Measurements from ENCODE around the gene RFX7. TPM values are rescaled to one million over a fixed set of nuclear protein-coding genes. Genes with fewer than 3 reads are reported as not detected.
"Not testable (repeated sequence)": the region's sequence is repeated elsewhere in the genome, so short reads cannot be mapped to it uniquely, and the experiment has no call there.

RFX7 gene
- total and polyA plus RNA-seq, 2 donors (not counting 1 experiment from before 2014, with no cell fraction given), result 6.6 to 44.8 TPM

DNA sequence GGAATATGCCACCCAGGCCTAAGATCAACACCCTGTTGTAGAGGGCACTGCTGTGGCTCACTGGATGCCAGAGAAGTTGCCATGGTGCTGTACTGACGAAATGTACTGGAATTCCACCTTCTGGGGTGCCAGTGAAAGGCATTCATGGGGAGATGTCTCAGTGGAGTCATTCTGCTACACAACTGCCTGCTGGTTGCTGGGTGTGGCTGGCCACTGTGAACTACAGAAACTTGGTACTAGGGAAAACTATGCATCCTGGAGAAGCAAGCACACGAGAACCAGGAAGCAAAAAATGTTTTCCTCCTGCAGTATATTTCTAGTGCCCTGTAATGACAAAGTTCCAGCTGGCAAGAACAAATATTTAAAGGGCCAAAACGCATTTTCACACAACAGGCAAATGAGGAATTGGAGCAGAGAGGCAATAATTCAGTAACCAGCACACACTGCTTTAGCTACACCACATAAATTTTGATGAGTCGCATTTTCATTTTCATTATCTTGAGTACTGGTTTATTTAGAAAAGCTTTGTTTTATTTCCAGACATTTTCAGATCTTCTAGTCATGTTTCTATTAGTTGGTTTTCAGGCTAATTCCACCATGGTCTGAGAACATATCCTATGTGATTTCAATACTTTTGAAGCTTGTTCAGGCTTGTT is 18.3 kb upstream of the RFX7 start:
- Histone ChIP-seq H3K79me2 (ENCODE audit: control insufficient read depth, insufficient read depth, low read length) (no peaks in the 10 kb centered on the region), H3K4me1 (ENCODE audit: control insufficient read depth in 2 of 2, insufficient read depth in 2 of 2, low read length in 2 of 2) (no peaks in the 10 kb centered on the region), H2AFZ (ENCODE audit: insufficient read depth, low read depth, low read length, poor library complexity, severe bottlenecking) (no peak overlapping the region), H3K4me3 (ENCODE audit: control extremely low read depth in 1 of 5, extremely low read depth in 1 of 5, insufficient read depth in 1 of 5, low read depth in 2 of 5, low read length in 4 of 5) (no peak overlapping the region), H3K27me3 (replicated peaks in 1 of 4; ENCODE audit: control extremely low read depth in 1 of 4, control insufficient read depth in 3 of 4, insufficient read depth in 4 of 4, low read length in 3 of 4) (no peaks in the 10 kb centered on the region), H3K4me2 (replicated peaks; ENCODE audit: low read depth, low read length, poor library complexity, severe bottlenecking) (no peak overlapping the region), H3K36me3 (replicated peaks in 1 of 2; ENCODE audit: control extremely low read depth in 1 of 2, control insufficient read depth in 1 of 2, extremely low read depth in 1 of 2, insufficient read depth in 2 of 2, low read length in 1 of 2) (no peaks in the 10 kb centered on the region), H3K9ac (ENCODE audit: low read length) (no peak overlapping the region), H3K9me3 (ENCODE audit: control extremely low read depth in 1 of 3, control insufficient read depth in 2 of 3, insufficient read depth in 1 of 3, low read length in 2 of 3) (no peaks in the 10 kb centered on the region), H4K20me1 (ENCODE audit: control insufficient read depth, insufficient read depth, low read length, poor library complexity, severe bottlenecking) (no peaks in the 10 kb centered on the region), H3K27ac (ENCODE audit: low read length in 2 of 2) (no peak overlapping the region)
- TF ChIP-seq, protein P1, sequence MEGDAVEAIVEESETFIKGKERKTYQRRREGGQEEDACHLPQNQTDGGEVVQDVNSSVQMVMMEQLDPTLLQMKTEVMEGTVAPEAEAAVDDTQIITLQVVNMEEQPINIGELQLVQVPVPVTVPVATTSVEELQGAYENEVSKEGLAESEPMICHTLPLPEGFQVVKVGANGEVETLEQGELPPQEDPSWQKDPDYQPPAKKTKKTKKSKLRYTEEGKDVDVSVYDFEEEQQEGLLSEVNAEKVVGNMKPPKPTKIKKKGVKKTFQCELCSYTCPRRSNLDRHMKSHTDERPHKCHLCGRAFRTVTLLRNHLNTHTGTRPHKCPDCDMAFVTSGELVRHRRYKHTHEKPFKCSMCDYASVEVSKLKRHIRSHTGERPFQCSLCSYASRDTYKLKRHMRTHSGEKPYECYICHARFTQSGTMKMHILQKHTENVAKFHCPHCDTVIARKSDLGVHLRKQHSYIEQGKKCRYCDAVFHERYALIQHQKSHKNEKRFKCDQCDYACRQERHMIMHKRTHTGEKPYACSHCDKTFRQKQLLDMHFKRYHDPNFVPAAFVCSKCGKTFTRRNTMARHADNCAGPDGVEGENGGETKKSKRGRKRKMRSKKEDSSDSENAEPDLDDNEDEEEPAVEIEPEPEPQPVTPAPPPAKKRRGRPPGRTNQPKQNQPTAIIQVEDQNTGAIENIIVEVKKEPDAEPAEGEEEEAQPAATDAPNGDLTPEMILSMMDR (IDR thresholded peaks at IDR 0.05), result no peak
- no peak for DNase-seq
- no peak overlapping the region for H3K27ac Mint-ChIP-seq
- no peak overlapping the region for H3K4me3 Mint-ChIP-seq
- ChIA-PET CTCF (interaction anchor here (1.7 kb wide), 1 partner anchor 12 kb away, joined by 7 read pairs; no protein-coding TSS in a partner anchor), POLR2A (no interaction called here)
- intact Hi-C loops (cut with micrococcal nuclease), result no loop called here
- no peaks in the 10 kb centered on the region for H3K4me1 Mint-ChIP-seq
- H3K27me3 Mint-ChIP-seq, result no peaks in the 10 kb centered on the region
- H3K9me3 Mint-ChIP-seq (ENCODE audit: insufficient read depth), result no peaks in the 10 kb centered on the region
- ATAC-seq (ENCODE audit: low read depth), result no peak
- WGBS (ENCODE audit: insufficient coverage), result 66% methylated on average over 2 of the region's 4 CpGs

DNA sequence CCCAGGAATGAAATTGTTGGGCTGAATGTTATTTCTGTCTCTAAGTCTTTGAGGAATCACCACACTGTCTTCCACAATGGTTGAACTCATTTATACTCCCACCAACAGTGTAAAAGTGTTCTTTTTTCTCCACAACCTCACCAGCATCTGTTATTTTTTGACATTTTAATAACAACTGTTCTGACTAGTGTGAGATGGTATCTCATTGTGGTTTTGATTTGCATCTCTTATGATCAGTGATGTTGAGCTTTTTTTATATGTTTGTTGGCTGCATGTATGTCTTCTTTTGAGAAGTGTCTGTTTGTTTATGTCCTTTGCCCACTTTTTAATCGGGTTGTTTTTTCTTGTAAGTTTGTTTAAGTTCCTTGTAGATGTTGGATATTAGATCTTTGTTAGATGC is 13.6 kb upstream of the RFX7 start:
- H3K27me3 ChIP-seq (replicated peaks in 1 of 4; ENCODE audit: control extremely low read depth in 1 of 4, control insufficient read depth in 3 of 4, insufficient read depth in 4 of 4, low read length in 3 of 4); H3K79me2 ChIP-seq (ENCODE audit: control insufficient read depth, insufficient read depth, low read length); H3K4me1 ChIP-seq (ENCODE audit: control insufficient read depth in 2 of 2, insufficient read depth in 2 of 2, low read length in 2 of 2); H4K20me1 ChIP-seq (ENCODE audit: control insufficient read depth, insufficient read depth, low read length, poor library complexity, severe bottlenecking); H3K4me3 Mint-ChIP-seq; H3K9me3 Mint-ChIP-seq (ENCODE audit: insufficient read depth); H3K4me3 ChIP-seq (ENCODE audit: control extremely low read depth in 1 of 5, extremely low read depth in 1 of 5, insufficient read depth in 1 of 5, low read depth in 2 of 5, low read length in 4 of 5); H3K27ac Mint-ChIP-seq; H3K4me1 Mint-ChIP-seq; H3K9me3 ChIP-seq (ENCODE audit: control extremely low read depth in 1 of 3, control insufficient read depth in 2 of 3, insufficient read depth in 1 of 3, low read length in 2 of 3); H3K36me3 ChIP-seq (replicated peaks in 1 of 2; ENCODE audit: control extremely low read depth in 1 of 2, control insufficient read depth in 1 of 2, extremely low read depth in 1 of 2, insufficient read depth in 2 of 2, low read length in 1 of 2); DNase-seq; H2AFZ ChIP-seq (ENCODE audit: insufficient read depth, low read depth, low read length, poor library complexity, severe bottlenecking); ATAC-seq (ENCODE audit: low read depth); intact Hi-C loops (cut with micrococcal nuclease); POLR2A ChIA-PET; H3K27me3 Mint-ChIP-seq; H3K9ac ChIP-seq (ENCODE audit: low read length); H3K4me2 ChIP-seq (replicated peaks; ENCODE audit: low read depth, low read length, poor library complexity, severe bottlenecking); H3K27ac ChIP-seq (ENCODE audit: low read length in 2 of 2): not testable (repeated sequence)
- WGBS (ENCODE audit: insufficient coverage), result 100% methylated on average over 1 of the region's 1 CpG
- CTCF ChIA-PET, result interaction anchor here (2.4 kb wide), 1 partner anchor 12 kb away, joined by 9 read pairs; no protein-coding TSS in a partner anchor
